H9 (cell line): ENCODE measurements around the gene EOMES. TPM values are rescaled to one million over a fixed set of nuclear protein-coding genes. Genes with fewer than 3 reads are reported as not detected.

ENCODE experiments used
- DNase-seq: peaks from one replicate; pipeline ENCODE4 v3.0.0-alpha.2; 2017
- H2AFZ ChIP-seq: one replicate; pipeline ENCODE4 v1.6.1; 2013; ENCODE audit warnings: mild to moderate bottlenecking, low read length, control low read depth, moderate library complexity
- H2AK5ac ChIP-seq: 2 replicates; pipeline ENCODE4 v1.6.1; 2013; ENCODE audit warnings: low read length, control low read depth, mixed read lengths; ENCODE audit not compliant: insufficient read length
- H2BK120ac ChIP-seq: one replicate; pipeline ENCODE4 v1.6.1; 2013; ENCODE audit warnings: low read depth, mild to moderate bottlenecking, low read length, control low read depth, inconsistent platforms; ENCODE audit not compliant: poor library complexity, severe bottlenecking
- H2BK12ac ChIP-seq: 2 replicates; pipeline ENCODE4 v1.6.1; 2013; ENCODE audit warnings: low read length, control low read depth, mixed read lengths, low read depth; ENCODE audit not compliant: insufficient read length
- H2BK15ac ChIP-seq: 2 replicates; pipeline ENCODE4 v1.6.1; 2013; ENCODE audit warnings: low read depth, low read length, control low read depth
- H2BK20ac ChIP-seq: one replicate; pipeline ENCODE4 v1.6.1; 2013; ENCODE audit warnings: low read depth, mild to moderate bottlenecking, low read length, control low read depth, inconsistent platforms; ENCODE audit not compliant: poor library complexity, severe bottlenecking
- H2BK5ac ChIP-seq: 2 replicates; pipeline ENCODE4 v1.6.1; 2013; ENCODE audit warnings: low read length, control low read depth, mixed read lengths; ENCODE audit not compliant: insufficient read length
- H3K14ac ChIP-seq: 2 replicates; pipeline ENCODE4 v1.6.1; 2013; ENCODE audit warnings: low read length, control low read depth; ENCODE audit not compliant: insufficient read depth
- H3K18ac ChIP-seq: 2 replicates; pipeline ENCODE4 v1.6.1; 2013; ENCODE audit warnings: low read depth, mild to moderate bottlenecking, mixed read lengths, low read length, control low read depth; ENCODE audit not compliant: insufficient read length
- H3K23ac ChIP-seq: 2 replicates; pipeline ENCODE4 v1.6.1; 2013; ENCODE audit warnings: low read length, control low read depth, mixed read lengths, low read depth; ENCODE audit not compliant: insufficient read length
- H3K23me2 ChIP-seq: 2 replicates; pipeline ENCODE4 v1.6.1; 2013; ENCODE audit warnings: low read depth, mild to moderate bottlenecking, mixed read lengths, low read length, control low read depth; ENCODE audit not compliant: insufficient read length, poor library complexity, severe bottlenecking
- H3K27ac ChIP-seq: 2 replicates; pipeline ENCODE4 v1.5.1; 2013; ENCODE audit warnings: low read length, control low read depth, mixed read lengths, low read depth; ENCODE audit not compliant: insufficient read length
- H3K27me3 ChIP-seq: 2 replicates; pipeline ENCODE4 v1.6.1; 2013; ENCODE audit warnings: low read length, control low read depth, inconsistent platforms; ENCODE audit not compliant: insufficient read depth
- H3K4ac ChIP-seq: 2 replicates; pipeline ENCODE4 v1.6.1; 2013; ENCODE audit warnings: low read depth, mild to moderate bottlenecking, control low read depth, inconsistent platforms, low read length, moderate library complexity
- H3K4me1 ChIP-seq: 2 replicates; pipeline ENCODE4 v1.6.1; 2013; ENCODE audit warnings: low read length, control low read depth, inconsistent platforms; ENCODE audit not compliant: insufficient read depth
- H3K4me2 ChIP-seq: 2 replicates; pipeline ENCODE4 v1.6.1; 2013; ENCODE audit warnings: low read length, control low read depth, mixed read lengths; ENCODE audit not compliant: insufficient read length, insufficient read depth
- H3K56ac ChIP-seq: 2 replicates; pipeline ENCODE4 v1.6.1; 2013; ENCODE audit warnings: low read depth, mild to moderate bottlenecking, mixed read lengths, low read length, control low read depth; ENCODE audit not compliant: insufficient read length
- H3K79me1 ChIP-seq: 2 replicates; pipeline ENCODE4 v1.6.1; 2013; ENCODE audit warnings: low read depth, mild to moderate bottlenecking, moderate library complexity, low read length, control low read depth, inconsistent platforms; ENCODE audit not compliant: insufficient read depth, poor library complexity, severe bottlenecking
- H3K79me2 ChIP-seq: 2 replicates; pipeline ENCODE4 v1.6.1; 2013; ENCODE audit warnings: low read length, control low read depth, inconsistent platforms; ENCODE audit not compliant: insufficient read depth
- H3K9ac ChIP-seq: 2 replicates; pipeline ENCODE4 v1.6.1; 2013; ENCODE audit warnings: low read length, control low read depth, mixed read lengths; ENCODE audit not compliant: insufficient read length; ENCODE audit errors: extremely low read depth
- H3K9me3 ChIP-seq: one replicate; pipeline ENCODE4 v1.6.1; 2013; ENCODE audit warnings: low read depth, low read length, inconsistent platforms; ENCODE audit not compliant: control insufficient read depth
- H3T11ph ChIP-seq: one replicate; pipeline ENCODE4 v1.6.1; 2013; ENCODE audit warnings: mild to moderate bottlenecking, low read length, control low read depth, inconsistent platforms
- H4K20me1 ChIP-seq: one replicate; pipeline ENCODE4 v1.6.1; 2013; ENCODE audit not compliant: control insufficient read depth, insufficient read length, insufficient read depth
- H4K5ac ChIP-seq: 2 replicates; pipeline ENCODE4 v1.6.1; 2013; ENCODE audit warnings: low read depth, mild to moderate bottlenecking, mixed read lengths, low read length, control low read depth; ENCODE audit not compliant: insufficient read length
- H4K8ac ChIP-seq: replicated peaks from 2 replicates; pipeline ENCODE4 v1.6.1; 2013; ENCODE audit warnings: low read length, control low read depth, mixed read lengths, low read depth; ENCODE audit not compliant: insufficient read length
- H4K91ac ChIP-seq: 2 replicates; pipeline ENCODE4 v1.6.1; 2013; ENCODE audit warnings: low read depth, mild to moderate bottlenecking, moderate library complexity, mixed read lengths, low read length, control low read depth; ENCODE audit not compliant: insufficient read length
- H3K27ac Mint-ChIP-seq, 3 experiments: 2 replicates in 2 of 3; 3 replicates in 1 of 3; pipeline ENCODE4 v1.8.0; 2020 to 2021; ENCODE audit warnings: mixed read lengths in 3 of 3, mild to moderate bottlenecking in 1 of 3, moderate library complexity in 1 of 3
- H3K27me3 Mint-ChIP-seq: 2 replicates; pipeline ENCODE4 v1.8.0; 2021; ENCODE audit warnings: low read depth, mild to moderate bottlenecking, moderate library complexity, mixed read lengths
- H3K36me3 Mint-ChIP-seq, 3 experiments: 2 replicates in 2 of 3; 3 replicates in 1 of 3; pipeline ENCODE4 v1.8.0; 2020 to 2021; ENCODE audit warnings: low read depth in 3 of 3, mixed read lengths in 3 of 3; ENCODE audit not compliant: insufficient read depth in 1 of 3
- H3K4me1 Mint-ChIP-seq, 2 experiments: 2 replicates each; pipeline ENCODE4 v1.8.0; 2020; ENCODE audit warnings: mixed read lengths in 2 of 2
- H3K4me3 Mint-ChIP-seq, 2 experiments: 2 replicates in 1 of 2; 3 replicates in 1 of 2; pipeline ENCODE4 v1.8.0; 2020 to 2021; ENCODE audit warnings: mild to moderate bottlenecking in 2 of 2, mixed read lengths in 2 of 2, moderate library complexity in 1 of 2
- H3K9me3 Mint-ChIP-seq, 2 experiments: 2 replicates in 1 of 2; 3 replicates in 1 of 2; pipeline ENCODE4 v1.8.0; 2020; ENCODE audit warnings: mild to moderate bottlenecking in 2 of 2, mixed read lengths in 2 of 2, moderate library complexity in 1 of 2
- WGBS: extraction: QIAGEN DNeasy Blood & Tissue Kit; methylation state at CpG from one replicate; pipeline ENCODE4 v1.1.7; 2013; ENCODE audit warnings: missing lambda C conversion rate, low lambda C conversion rate, mixed read lengths; ENCODE audit not compliant: insufficient read length; ENCODE audit errors: extremely low coverage; 5-methylcytosine and 5-hydroxymethylcytosine counted together
- total RNA-seq: library from RNA; stranded (reverse); gene quantifications from 2 replicates; pipeline ENCODE4 v1.2.1, GENCODE V29; 2021
- TF ChIP-seq, protein P1 (sequence below): fragments of 200-600 bp; sonication (generic); conservative IDR thresholded peaks from 3 replicates; pipeline ENCODE4 v1.8.0; 2021; ENCODE audit warnings: antibody characterized with exemption, mild to moderate bottlenecking

The EOMES gene
- total RNA-seq, 1 experiment from 2014 or later, result 1.7 TPM

GRCh38 chr3:27718459-27718858, 3.7 kb downstream of the EOMES start:
- Mint-ChIP-seq H3K4me1 (peaks cover 57 to 77% of the 10 kb centered on the region in 2 experiments), H3K9me3 (peaks cover 0 to 5% of the 10 kb centered on the region in 2 experiments; a peak in 2 of 5 replicates), H3K27ac (no peak overlapping the region), H3K4me3 (no peak overlapping the region), H3K27me3 (peaks cover 95% of the 10 kb centered on the region), H3K36me3 (no peaks in the 10 kb centered on the region)
- H3K23me2 ChIP-seq, result peaks cover 23% of the 10 kb centered on the region
- no peak overlapping the region for H2AFZ ChIP-seq
- no peak overlapping the region for H3K18ac ChIP-seq
- H2AK5ac ChIP-seq, result no peak overlapping the region
- no peak overlapping the region for H3K4ac ChIP-seq
- H3T11ph ChIP-seq, result no peak overlapping the region
- DNase-seq, result no peak
- H3K23ac ChIP-seq, result no peak overlapping the region
- no peaks in the 10 kb centered on the region for H3K79me1 ChIP-seq
- no peak overlapping the region for H2BK5ac ChIP-seq
- H2BK20ac ChIP-seq, result no peak overlapping the region
- H3K9me3 ChIP-seq, result no peaks in the 10 kb centered on the region
- H3K27ac ChIP-seq, result no peak overlapping the region
- H3K9ac ChIP-seq, result no peak overlapping the region
- TF ChIP-seq, protein P1, sequence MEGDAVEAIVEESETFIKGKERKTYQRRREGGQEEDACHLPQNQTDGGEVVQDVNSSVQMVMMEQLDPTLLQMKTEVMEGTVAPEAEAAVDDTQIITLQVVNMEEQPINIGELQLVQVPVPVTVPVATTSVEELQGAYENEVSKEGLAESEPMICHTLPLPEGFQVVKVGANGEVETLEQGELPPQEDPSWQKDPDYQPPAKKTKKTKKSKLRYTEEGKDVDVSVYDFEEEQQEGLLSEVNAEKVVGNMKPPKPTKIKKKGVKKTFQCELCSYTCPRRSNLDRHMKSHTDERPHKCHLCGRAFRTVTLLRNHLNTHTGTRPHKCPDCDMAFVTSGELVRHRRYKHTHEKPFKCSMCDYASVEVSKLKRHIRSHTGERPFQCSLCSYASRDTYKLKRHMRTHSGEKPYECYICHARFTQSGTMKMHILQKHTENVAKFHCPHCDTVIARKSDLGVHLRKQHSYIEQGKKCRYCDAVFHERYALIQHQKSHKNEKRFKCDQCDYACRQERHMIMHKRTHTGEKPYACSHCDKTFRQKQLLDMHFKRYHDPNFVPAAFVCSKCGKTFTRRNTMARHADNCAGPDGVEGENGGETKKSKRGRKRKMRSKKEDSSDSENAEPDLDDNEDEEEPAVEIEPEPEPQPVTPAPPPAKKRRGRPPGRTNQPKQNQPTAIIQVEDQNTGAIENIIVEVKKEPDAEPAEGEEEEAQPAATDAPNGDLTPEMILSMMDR, result no peak
- no peak overlapping the region for H2BK12ac ChIP-seq
- peaks cover 3% of the 10 kb centered on the region; the same call in 1 of the 2 replicates for H3K4me1 ChIP-seq
- H4K91ac ChIP-seq, result no peak overlapping the region
- H3K56ac ChIP-seq, result no peak overlapping the region
- H2BK120ac ChIP-seq, result no peak overlapping the region
- no peak overlapping the region for H3K14ac ChIP-seq
- H4K8ac ChIP-seq, result no peak overlapping the region
- no peaks in the 10 kb centered on the region for H4K20me1 ChIP-seq
- H2BK15ac ChIP-seq, result no peak overlapping the region
- H4K5ac ChIP-seq, result no peak overlapping the region
- WGBS, result no CpG with 5 or more reads among the region's 5 CpGs
- H3K79me2 ChIP-seq, result no peaks in the 10 kb centered on the region
- H3K4me2 ChIP-seq, result no peak overlapping the region
- peaks cover 90% of the 10 kb centered on the region for H3K27me3 ChIP-seq
